Measurements from ENCODE around the gene CREB3L2. TPM values are rescaled to one million over a fixed set of nuclear protein-coding genes. Genes with fewer than 3 reads are reported as not detected.
A peak's percentile ranks its signal among the peaks of the same experiment; 100 is the strongest.

Gene CREB3L2
- total RNA-seq, 1 donor from 2014 or later = 28.9 TPM

DNA sequence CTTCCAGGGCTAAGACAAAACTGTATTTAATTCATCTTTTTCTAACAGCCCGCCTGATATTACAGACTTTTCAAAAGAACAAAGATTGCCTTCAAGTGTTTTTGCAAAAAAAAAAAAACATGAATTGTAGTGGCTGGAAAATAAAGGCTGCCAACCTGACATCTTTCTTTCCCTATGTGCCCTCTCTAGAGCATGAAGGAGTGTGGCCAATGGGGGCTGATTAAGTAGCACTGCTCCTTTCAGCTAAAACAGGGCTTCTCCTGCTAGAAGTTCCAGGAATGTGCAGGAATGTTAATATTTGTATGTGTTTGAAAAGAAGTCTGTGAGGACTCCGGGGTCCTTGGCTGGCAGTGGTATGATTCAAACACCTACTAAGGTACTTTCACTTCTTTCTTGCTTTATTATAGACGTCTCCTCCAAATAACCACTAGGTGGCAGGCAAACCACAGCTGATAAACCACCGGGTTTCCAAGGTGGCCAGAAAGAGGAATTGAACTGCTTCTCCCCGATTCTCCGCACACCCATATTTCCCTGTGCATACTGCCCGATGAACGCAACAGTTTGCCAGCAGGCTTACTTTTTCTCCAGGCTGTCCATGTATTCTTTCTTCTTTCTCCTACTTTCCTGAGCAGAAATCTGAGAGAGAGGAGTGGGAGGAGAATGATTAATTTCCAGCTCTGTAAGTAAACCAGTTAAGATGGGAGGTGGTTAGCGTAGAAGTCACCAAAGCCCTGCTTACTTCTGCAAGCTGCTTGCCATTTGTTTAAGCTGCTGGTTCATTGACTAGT lies 98.3 kb downstream of the CREB3L2 start:
- TF ChIP-seq, protein P1, sequence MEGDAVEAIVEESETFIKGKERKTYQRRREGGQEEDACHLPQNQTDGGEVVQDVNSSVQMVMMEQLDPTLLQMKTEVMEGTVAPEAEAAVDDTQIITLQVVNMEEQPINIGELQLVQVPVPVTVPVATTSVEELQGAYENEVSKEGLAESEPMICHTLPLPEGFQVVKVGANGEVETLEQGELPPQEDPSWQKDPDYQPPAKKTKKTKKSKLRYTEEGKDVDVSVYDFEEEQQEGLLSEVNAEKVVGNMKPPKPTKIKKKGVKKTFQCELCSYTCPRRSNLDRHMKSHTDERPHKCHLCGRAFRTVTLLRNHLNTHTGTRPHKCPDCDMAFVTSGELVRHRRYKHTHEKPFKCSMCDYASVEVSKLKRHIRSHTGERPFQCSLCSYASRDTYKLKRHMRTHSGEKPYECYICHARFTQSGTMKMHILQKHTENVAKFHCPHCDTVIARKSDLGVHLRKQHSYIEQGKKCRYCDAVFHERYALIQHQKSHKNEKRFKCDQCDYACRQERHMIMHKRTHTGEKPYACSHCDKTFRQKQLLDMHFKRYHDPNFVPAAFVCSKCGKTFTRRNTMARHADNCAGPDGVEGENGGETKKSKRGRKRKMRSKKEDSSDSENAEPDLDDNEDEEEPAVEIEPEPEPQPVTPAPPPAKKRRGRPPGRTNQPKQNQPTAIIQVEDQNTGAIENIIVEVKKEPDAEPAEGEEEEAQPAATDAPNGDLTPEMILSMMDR (IDR thresholded peaks at IDR 0.05; ENCODE audit: borderline replicate concordance) = peak; percentile 87
- Histone ChIP-seq H3K9me3 (replicated peaks) (no peaks in the 10 kb centered on the region), H3K4me1 (peaks cover 45% of the 10 kb centered on the region), H3K27me3 (ENCODE audit: low read depth) (no peaks in the 10 kb centered on the region), H3K27ac (replicated peaks) (peak overlapping the region; percentile 39), H3K36me3 (peaks cover 68% of the 10 kb centered on the region), H3K4me3 (no peak overlapping the region)
- DNase-seq = no peak
- intact Hi-C loops (cut with micrococcal nuclease) = loop anchor here (2.0 to 5.0 kb wide), 2 partner anchors 105 to 246 kb away; no protein-coding TSS in a partner anchor

DNA sequence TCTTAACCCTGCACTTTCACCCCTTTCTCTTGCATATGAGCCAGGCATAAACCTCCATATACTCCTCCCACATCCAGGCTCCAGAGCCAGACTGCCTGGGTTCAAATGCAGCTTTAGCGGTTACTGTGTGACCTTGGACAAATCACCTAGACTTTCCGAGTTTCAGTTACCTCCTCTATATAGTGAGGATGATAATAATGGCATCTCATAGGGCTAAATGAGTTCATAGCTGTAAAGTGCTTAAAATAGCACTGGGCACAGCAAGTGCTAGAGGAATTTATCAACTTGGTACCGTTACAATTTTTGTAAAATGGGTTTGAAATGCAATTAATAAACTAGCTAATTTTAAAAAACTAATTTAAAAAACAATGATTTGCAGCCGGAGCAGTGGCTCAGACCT lies 101.7 kb downstream of the CREB3L2 start:
- Histone ChIP-seq H3K36me3 (peaks cover 60% of the 10 kb centered on the region), H3K4me3 (peak overlapping the region; percentile 6), H3K27me3 (ENCODE audit: low read depth) (no peaks in the 10 kb centered on the region), H3K27ac (replicated peaks) (peak overlapping the region; percentile 78), H3K9me3 (replicated peaks) (no peaks in the 10 kb centered on the region), H3K4me1 (peaks cover 49% of the 10 kb centered on the region)
- DNase-seq = no peak
- TF ChIP-seq, protein P1 (IDR thresholded peaks at IDR 0.05; ENCODE audit: borderline replicate concordance) = no peak
- intact Hi-C loops (cut with micrococcal nuclease) = loop anchor here (5.0 kb wide), 1 partner anchor 243 kb away; no protein-coding TSS in a partner anchor

DNA sequence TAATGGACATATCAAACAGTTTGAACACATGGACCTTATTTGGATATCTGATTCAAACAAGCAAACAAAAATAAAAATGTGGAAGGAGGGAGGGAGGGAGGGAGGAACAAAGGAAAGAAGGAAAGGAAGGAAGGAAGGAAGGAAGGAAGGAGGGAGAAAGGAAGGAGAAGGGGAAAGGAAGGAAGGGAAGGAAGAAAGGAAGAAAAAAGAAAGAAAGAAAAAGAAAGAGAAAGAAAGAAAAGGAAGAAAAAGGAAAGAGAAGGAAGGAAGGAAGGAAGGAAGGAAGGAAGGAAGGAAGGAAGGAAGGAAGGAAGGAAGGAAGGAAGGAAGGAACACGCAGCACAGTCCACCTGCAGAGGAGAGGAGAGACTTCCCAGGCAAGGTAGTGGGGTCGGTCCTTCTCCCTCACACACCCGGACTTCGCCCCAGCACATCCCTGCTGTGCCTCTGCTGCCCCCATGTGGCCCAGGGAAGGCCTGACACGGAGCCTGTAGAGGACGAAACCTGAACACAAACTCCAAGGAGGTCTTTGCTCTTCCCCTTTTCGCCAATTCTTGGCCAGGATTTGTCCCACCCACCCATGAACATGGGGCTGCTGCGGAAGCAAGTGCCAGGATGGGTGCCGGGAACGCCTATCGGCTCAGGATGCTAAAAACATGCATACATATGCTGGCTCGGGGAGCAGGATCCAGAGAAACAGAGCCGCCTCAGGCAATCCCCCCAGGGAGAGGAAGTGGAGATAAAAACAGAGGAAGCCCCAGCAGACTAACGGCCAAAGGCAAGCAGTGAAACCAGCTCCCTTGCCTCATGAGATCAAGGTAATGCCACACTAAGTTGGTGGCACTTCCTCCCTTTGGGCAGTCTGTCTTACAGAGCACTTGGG lies 102.8 kb downstream of the CREB3L2 start:
- Histone ChIP-seq H3K36me3 (peaks cover 61% of the 10 kb centered on the region), H3K4me1 (peaks cover 49% of the 10 kb centered on the region), H3K27ac (replicated peaks) (peak overlapping the region; percentile 78), H3K27me3 (ENCODE audit: low read depth) (no peaks in the 10 kb centered on the region), H3K9me3 (replicated peaks) (no peaks in the 10 kb centered on the region), H3K4me3 (peak overlapping the region; percentile 47)
- intact Hi-C loops (cut with micrococcal nuclease) = no loop called here
- TF ChIP-seq, protein P1 (IDR thresholded peaks at IDR 0.05; ENCODE audit: borderline replicate concordance) = peak; percentile 97
- DNase-seq = peak; percentile 84

DNA sequence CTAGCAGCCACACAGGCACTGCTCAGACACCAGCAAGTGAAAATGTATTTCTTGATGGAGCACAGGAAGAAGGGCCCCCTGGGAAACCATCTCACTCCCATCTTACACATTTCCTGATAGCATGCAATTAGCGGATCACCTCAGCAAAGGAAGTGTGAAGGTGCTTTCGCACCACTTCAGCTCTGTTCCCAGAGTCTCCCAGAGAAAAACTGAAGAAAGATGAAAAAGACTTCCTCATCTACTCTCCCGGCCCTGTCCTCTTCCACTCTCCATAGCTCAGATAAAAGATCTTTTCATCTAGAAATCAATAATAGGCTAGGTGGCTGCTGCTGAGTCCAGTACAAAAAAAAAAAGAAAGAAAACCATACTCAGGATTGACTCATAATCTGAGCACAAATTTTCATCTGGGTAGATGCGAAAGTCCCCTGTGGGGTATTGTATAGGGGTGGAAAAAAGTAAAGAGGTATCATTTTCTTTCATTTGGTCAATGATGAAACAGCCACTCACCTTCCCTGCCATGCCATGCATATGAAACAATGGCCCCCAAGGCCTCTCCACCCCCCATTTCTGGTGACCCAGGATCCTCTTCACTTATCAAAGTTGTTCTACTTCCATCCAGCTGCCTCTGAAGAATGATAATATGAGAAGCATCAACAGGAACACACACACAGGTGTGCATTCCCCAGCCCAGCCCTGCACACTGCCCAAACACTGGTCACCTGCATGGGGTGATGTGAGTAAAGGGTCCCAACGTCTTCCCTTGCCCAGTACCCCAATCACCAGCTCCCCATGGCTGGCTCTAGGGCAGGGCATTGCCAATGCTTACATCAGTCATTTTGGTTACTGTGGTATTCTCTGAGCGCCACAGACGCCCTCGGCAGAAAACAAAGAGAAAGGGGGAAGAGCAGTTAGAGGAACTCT lies 106.3 kb downstream of the CREB3L2 start:
- Histone ChIP-seq H3K4me1 (peaks cover 37% of the 10 kb centered on the region), H3K36me3 (peaks cover 58% of the 10 kb centered on the region), H3K9me3 (replicated peaks) (no peaks in the 10 kb centered on the region), H3K4me3 (no peak overlapping the region), H3K27ac (replicated peaks) (no peak overlapping the region), H3K27me3 (ENCODE audit: low read depth) (no peaks in the 10 kb centered on the region)
- intact Hi-C loops (cut with micrococcal nuclease) = no loop called here
- DNase-seq = no peak
- TF ChIP-seq, protein P1 (IDR thresholded peaks at IDR 0.05; ENCODE audit: borderline replicate concordance) = no peak

All from left ventricle myocardium inferior (tissue), 1 donor.